GM18873 (cell line): ENCODE measurements around the gene SFXN5.

ENCODE experiments used
- ATAC-seq: cut with Tn5 transposase; IDR thresholded peaks from one replicate; pipeline ENCODE4 v1.9.1; 2021; ENCODE audit warnings: mild to moderate bottlenecking, moderate library complexity, moderate number of reproducible peaks; ENCODE audit not compliant: unreplicated experiment, low FRiP score

Gene SFXN5

GRCh38 chr2:72995430-72996116 is 75.9 kb downstream of the SFXN5 start:
- no peak for ATAC-seq

- no peak for ATAC-seq
Observed at GRCh38 chr2:72994991-72995380, 76.5 kb downstream of the SFXN5 start.

DNA sequence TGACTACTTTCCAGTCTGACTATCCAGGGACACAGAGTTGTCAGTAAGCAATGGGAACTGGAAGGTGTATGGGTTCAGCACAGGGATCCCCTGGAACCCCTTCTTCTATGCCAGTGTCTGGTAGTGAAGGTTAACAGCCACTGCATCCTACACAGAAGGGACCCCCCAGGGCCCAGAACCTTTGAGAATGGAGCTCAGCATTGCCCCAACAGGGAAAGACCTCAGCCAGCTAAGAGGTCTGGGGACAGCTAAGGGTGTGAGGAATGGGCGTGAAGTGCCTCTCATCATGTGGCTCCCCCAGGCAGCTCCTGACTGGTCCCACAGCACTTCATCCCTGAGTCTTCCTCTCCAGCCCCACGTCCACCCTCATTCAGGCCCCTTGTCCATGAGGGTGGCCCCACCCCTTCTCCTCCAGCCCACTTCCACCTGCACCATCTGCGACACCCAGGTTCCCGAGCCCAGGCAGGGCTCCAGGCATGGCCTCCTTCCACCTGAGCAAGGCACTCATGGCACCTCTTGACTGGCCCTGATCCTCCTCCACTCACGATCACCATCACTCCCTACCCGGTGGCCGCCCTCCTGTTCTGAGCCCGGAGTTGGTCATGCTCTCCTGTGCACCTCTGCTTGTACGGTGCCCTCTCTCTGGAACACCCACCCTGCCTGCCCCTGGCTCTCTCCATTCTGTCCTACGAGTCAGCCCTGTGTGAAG is 77.1 kb downstream of the SFXN5 start:
- no peak for ATAC-seq

- ATAC-seq = no peak
Observed at GRCh38 chr2:72993933-72994280, 77.6 kb downstream of the SFXN5 start.

DNA sequence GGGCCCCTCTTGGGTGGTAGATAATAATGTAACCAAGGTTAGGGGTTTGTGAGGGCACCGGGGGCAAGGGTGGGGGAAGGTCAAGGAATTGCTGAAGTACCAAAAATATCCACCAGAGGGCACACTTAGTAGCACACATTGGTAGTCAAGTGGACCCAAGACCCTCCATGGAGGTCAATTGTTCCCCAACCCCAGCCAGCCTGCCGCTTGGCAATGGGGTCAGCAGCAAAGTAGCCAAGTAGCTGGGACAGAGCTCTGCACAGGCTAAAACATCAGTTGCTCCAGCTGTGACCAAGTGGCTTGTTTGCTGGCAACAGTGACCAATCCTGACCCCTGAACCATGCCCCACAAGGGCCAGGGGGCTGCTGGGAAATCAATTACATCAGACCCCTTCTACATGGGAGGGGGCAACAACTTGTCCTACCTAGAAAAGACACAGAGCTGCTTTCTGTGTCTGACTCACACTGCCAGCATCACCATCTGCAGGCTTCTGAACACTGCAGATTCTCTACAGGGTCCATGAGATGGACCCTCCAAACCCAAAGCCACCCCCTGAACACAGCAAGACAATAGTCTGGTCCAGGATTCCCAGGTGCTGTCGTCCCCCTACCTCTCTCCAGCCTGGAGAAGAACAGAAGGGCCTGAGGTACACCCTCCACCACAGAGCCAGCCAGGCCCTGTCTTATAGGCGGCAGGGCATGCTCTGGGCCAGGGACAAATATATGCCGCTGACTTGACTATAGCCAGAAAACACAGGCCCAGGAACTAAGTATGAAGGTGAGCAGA is 78.2 kb downstream of the SFXN5 start:
- no peak for ATAC-seq

- no peak for ATAC-seq
Observed at GRCh38 chr2:72992734-72993102, 78.8 kb downstream of the SFXN5 start.

DNA sequence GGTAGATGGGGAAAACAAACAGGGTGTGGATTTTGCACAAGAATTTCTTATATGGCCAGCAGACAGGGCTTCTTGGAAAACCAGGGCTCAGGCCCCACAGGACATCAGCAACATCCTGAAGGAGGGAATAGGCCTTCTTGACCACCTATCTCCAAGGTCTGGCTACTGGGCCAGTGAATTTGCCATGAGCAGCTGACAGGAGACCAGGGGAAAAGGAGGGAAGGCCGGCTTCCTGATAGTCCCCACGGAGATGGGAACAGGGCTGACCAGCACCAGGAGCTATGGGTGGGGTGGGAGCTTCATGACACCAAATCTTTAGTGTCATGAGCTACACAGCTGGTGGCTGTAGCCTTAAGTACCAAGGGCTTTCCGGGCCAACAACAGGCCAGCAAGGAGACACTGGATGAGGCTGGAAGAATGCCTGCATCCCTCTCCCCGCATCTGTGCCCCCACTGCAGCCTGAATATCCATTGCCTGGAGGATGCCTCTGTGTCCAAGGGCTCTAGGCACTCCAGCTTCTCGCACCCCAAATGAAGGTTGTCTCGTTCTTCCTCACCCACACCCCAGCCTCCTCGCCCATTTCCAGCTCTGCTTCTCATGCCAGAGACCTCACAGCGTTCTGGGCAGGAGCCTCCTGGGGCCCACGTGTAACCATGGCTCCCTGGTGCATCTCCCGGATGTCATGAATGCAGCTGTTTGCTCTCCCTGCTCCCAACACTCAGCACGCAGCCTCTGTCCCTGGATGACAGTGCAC is 79.4 kb downstream of the SFXN5 start:
- ATAC-seq = no peak

- no peak for ATAC-seq
Observed at GRCh38 chr2:72991439-72991725, 80.1 kb downstream of the SFXN5 start.

DNA sequence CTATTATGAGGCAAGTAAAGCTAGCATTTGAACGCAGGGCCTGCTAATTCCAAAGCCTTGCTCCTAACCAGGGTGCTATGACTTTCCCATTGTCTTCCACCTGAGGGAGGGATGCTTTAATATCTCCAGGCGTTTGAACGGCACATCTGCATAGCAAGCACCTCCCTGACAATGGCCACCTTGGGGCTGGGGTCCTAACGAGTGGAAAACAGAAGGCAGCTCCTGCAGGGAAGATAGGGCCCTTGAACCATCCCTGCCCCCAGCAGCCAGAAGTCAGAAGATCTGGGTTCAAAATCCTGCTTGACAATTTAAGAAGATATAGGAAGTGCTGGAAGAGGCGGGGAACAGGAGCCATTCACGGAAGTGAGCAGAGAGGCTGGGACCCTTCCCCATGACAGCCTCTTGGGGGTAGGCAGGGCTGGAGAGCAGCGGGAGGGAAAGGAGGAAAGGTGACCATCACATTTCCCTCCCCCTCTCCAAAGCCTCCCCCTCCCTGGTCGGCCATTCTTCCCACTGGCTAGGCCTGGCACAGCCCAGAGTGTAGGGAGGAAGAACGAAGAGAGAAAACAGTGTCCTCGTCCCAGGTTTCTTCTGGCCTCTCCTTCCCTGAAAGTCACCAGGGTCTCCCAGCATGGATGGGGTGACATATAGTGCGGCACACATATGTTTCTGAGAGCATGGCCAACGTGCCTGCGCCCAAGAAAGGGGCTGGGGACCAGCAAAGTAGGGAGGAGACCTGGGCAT is 80.6 kb downstream of the SFXN5 start:
- ATAC-seq = no peak

DNA sequence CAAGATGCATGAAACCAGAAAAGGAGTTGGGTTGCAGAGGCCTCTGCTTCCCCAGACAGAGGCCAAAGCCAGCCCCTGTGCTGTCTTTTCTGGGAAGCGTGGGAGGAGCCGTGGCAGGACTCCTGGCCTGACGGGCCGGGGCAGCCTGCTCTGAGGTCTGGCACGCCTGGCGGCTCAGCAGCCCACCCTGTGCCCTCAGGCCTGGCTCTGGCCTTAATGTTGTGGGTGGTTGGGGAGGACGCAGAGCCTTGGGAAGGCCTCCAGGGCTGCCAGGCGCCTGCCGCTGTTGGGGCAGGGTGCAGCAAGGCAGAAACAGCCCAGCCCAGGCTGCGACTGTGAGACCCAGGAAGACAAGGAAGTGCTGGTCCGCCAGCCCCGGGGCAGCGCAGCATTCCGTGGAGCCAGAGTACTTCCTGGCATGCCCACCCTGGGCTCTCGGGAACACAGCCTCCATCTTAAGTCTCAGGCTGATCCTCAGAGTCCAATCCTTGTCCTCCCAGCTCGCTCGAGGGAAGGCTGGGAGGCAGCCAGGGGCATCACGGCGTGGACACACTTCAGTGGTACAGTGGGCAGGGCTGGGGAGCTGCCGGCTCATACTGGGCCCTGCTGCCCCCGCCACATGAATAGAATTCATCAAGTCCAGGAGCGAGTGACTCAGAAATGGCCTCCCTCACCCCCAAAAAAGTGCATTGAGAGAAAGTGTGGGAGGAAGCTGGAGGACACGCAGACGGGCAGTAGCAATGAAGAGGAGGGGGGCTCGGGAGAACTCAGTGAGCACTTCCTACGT is 81.5 kb downstream of the SFXN5 start:
- no peak for ATAC-seq

DNA sequence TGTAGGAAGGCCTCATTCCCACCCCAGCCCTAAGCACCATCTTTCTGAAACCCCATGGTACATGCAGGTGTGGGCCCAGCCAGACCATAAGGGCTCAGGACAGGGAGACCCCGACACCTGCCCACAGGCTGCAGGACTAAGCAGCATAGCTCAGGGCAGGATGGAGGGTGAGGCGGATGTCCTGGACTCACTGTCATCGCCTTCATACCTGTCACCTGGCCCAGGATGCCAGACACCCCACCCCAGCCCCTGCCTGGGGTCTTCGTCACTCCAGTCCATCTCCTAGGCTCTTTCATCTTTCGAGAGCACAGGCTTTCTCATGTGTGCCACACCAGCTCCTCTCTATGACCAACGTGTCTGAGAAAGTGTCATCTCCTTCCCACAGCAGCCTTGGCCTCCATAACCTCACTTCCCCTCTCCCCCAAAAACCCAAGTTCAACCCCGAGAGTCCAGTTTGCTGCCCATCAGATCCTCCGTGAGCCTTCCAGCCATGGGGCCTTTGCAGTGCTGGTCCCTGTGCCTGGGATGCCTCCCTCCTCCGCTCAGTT is 82.7 kb downstream of the SFXN5 start:
- ATAC-seq = no peak

DNA sequence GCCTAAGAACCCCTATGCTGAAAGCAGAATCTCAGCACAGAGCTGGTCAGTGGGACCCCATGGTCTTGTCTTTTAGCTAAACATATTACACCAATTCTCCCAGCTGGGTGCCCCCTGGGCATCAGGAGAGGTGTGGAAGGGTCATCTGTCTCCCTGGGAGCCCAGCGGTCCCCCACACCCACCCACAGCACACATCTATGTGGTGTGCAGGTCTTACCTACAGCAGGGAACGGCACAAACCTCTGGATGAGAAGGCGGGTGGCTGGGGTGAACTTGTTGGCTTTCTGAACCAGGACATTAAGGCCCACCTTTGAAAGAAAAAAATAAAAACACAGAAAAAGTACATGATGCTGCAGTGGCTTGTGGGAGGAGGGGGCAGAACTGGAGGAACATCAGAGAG is 83.5 kb downstream of the SFXN5 start:
- ATAC-seq = no peak

DNA sequence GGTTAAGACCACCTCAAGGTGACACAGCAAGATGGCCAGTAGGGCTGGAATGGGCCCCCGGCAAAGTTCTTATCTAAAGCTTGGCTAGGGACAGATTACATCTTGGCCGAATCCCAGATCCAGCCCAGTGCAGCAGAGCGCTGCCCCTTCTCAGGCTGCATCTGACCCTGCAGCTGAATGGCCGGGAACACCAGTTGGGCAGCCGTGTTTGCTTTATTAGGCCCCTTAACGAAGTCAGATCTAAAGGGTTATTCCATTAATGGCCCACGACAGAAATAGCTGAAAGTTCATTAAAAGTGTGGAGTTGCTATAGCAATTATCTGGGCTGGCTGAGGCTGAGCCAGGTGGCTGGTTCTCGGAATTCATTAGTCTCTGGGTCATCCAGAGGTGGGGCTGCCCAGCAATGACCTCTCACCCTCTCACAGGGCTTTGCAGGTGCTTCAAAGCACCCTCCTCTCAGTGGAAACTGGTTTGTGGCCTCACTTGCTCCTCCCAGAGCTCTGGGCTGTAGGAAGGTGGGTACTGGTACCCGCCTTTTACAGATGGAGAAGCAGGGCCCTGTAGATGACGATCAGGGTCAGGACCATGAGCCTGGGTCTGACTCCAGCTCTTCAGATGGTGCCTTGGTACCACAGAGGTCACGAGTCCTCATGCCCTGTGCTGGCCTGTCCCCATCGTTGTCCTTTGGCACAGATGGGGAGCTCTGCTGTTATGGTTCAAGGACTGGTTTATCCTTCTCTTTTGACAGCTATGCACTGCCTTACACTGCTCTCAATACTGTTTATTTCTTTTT is 85.4 kb downstream of the SFXN5 start:
- ATAC-seq = no peak

DNA sequence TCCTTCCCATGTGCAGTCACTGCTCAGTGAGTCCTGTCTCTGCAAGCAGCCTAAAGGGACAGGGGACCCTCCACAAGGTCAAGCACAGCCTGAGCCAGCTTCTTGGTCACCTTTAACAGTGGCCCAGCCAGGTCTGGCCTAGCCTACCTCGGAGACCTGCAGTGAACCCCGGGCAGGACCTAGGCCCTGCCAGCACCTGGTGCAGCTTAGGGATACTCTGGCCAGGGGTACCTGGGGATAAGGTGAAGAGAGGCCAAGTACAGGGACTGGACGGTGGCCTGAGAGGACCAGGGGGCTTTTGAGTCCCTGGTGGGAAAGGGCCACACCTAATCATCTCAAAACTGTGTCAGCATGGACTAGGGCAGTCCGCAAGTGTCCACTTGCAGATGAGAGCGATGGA is 86.4 kb downstream of the SFXN5 start:
- ATAC-seq = no peak

DNA sequence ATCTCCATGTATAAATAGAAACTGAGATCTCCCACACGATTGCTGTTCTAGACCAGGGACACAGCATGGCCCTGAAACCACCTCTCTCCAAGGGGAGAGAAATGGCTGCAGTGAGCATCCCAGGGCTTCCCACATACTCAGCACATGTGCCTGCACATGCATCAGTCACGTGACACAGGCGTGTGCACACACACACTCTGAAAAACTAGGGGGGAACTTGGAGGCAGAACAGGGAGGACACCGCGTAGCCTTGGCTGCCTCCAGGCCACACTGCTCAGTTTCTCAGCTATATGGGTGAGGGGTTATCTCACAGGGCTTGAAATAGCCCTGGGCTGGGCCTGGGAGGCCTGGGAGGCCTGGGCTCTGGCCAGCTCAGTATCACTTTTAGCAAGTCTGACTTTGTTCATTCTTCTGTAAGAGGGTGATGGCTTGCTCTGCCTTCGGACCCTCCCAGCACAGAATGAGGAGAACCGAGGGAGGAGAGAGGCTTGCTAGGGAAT is 87.3 kb downstream of the SFXN5 start:
- ATAC-seq = no peak

GRCh38 chr2:72983500-72984161 is 87.9 kb downstream of the SFXN5 start:
- ATAC-seq = no peak

GRCh38 chr2:72982781-72983499 is 88.6 kb downstream of the SFXN5 start:
- ATAC-seq = no peak
